Activated T-cell treated with anti-CD3 and anti-CD28 coated beads, Interleukin-2, amount 50 U/mL, for 4 hours (primary cell): ENCODE data around the gene UMPS. TPM values are rescaled to one million over a fixed set of nuclear protein-coding genes. Genes with fewer than 3 reads are reported as not detected.
A peak's percentile ranks its signal among the peaks of the same experiment; 100 is the strongest.
"Not testable (repeated sequence)": the region's sequence is repeated elsewhere in the genome, so short reads cannot be mapped to it uniquely, and the experiment has no call there.

Experiments used
- ATAC-seq, 2 donors: fragments of 200-7000 bp; cut with Tn5 transposase; one replicate each; pipeline ENCODE4 v1.10.0; 2021
- DNase-seq: peaks from one replicate; pipeline ENCODE4 v3.0.0-alpha.2; 2020
- H3K27me3 Mint-ChIP-seq: one replicate; pipeline ENCODE4 v1.8.0; 2021; ENCODE audit warnings: low read depth, mixed read lengths
- H3K36me3 Mint-ChIP-seq: one replicate; pipeline ENCODE4 v1.8.0; 2022; ENCODE audit warnings: mixed read lengths; ENCODE audit not compliant: insufficient read depth
- H3K4me1 Mint-ChIP-seq: one replicate; pipeline ENCODE4 v1.8.0; 2021; ENCODE audit warnings: low read depth, mixed read lengths
- H3K4me3 Mint-ChIP-seq: one replicate; pipeline ENCODE4 v1.8.0; 2021; ENCODE audit warnings: mild to moderate bottlenecking, moderate library complexity, mixed read lengths
- H3K9me3 Mint-ChIP-seq: one replicate; pipeline ENCODE4 v1.8.0; 2021; ENCODE audit warnings: mixed read lengths
- total RNA-seq, 3 donors: library from RNA; stranded (reverse); gene quantifications; one replicate each; pipeline ENCODE4 v1.2.1, GENCODE V29; 2021

The UMPS gene
- total RNA-seq, 3 donors from 2014 or later: 72.7 to 83.9 (median 75.5) TPM

GRCh38 chr3:124774327-124774718 is 44.1 kb downstream of the UMPS start:
- ATAC-seq (no peak), DNase-seq (no peak)
- no peaks in the 10 kb centered on the region for H3K9me3 Mint-ChIP-seq
- no peaks in the 10 kb centered on the region for H3K4me1 Mint-ChIP-seq
- H3K27me3 Mint-ChIP-seq: peaks cover 11% of the 10 kb centered on the region
- no peaks in the 10 kb centered on the region for H3K36me3 Mint-ChIP-seq
- H3K4me3 Mint-ChIP-seq: no peak overlapping the region

GRCh38 chr3:124774841-124775402 is 44.7 kb downstream of the UMPS start:
- no peak for ATAC-seq
- Mint-ChIP-seq H3K9me3 (no peaks in the 10 kb centered on the region), H3K27me3 (peaks cover 11% of the 10 kb centered on the region), H3K4me3 (no peak overlapping the region), H3K36me3 (no peaks in the 10 kb centered on the region), H3K4me1 (no peaks in the 10 kb centered on the region)
- DNase-seq: no peak

- DNase-seq (no peak), ATAC-seq (no peak)
- Mint-ChIP-seq H3K36me3 (no peaks in the 10 kb centered on the region), H3K4me3 (no peak overlapping the region), H3K27me3 (peaks cover 11% of the 10 kb centered on the region), H3K4me1 (peaks cover 3% of the 10 kb centered on the region), H3K9me3 (no peaks in the 10 kb centered on the region)
Observed at GRCh38 chr3:124775877-124776276, 45.6 kb downstream of the UMPS start.

DNA sequence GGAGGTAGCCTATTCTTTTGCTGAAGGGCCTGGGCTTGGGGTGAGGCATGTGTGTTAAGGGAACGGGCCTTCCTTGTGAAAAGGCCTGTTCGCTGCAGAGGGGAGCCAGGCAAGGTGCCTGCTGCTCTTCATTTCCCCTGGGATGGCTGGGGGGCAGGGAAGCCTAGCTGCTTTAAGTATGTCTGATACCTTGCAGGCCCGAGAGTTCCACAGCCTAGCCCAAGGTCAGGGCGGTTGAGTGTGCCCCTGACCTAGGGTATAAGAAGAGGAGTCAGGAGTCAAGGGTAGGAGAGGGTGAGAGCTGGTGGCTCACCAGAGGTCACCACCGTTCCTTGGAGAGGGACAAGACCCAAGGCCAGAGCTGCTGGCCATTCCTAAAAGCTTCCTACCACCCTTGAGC is 46.6 kb downstream of the UMPS start:
- no peak for DNase-seq
- H3K36me3 Mint-ChIP-seq: no peaks in the 10 kb centered on the region
- H3K9me3 Mint-ChIP-seq: no peaks in the 10 kb centered on the region
- no peak for ATAC-seq
- H3K4me1 Mint-ChIP-seq: peaks cover 6% of the 10 kb centered on the region
- no peak overlapping the region for H3K4me3 Mint-ChIP-seq
- peaks cover 10% of the 10 kb centered on the region for H3K27me3 Mint-ChIP-seq

- no peaks in the 10 kb centered on the region for H3K9me3 Mint-ChIP-seq
- ATAC-seq: no peak
- no peaks in the 10 kb centered on the region for H3K36me3 Mint-ChIP-seq
- H3K27me3 Mint-ChIP-seq: peaks cover 2% of the 10 kb centered on the region
- H3K4me3 Mint-ChIP-seq: no peak overlapping the region
- no peak for DNase-seq
- peaks cover 6% of the 10 kb centered on the region for H3K4me1 Mint-ChIP-seq
Observed at GRCh38 chr3:124777762-124778470, 47.7 kb downstream of the UMPS start.

DNA sequence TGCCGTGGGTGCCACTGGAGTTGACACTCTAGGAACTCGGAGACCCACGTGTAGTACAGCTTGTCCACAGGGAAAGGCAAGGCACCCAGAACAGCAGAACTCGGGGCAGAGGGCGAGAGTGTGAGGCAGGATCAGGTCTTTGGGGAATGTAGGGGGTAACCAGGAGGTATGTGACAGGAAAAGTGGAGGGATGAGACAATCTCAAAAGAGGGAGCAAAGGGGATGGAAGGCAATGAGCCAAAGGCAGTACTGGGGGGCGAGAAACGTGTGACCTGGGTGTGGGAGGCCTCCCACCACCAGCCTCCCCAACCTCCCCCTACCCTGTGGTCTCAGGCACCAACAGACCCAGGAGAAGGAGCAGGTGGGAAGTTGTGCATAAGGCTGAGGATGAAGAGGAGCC is 48.9 kb downstream of the UMPS start:
- H3K4me3 Mint-ChIP-seq: no peak overlapping the region
- peaks cover 6% of the 10 kb centered on the region for H3K4me1 Mint-ChIP-seq
- DNase-seq (no peak), ATAC-seq (no peak)
- no peaks in the 10 kb centered on the region for H3K27me3 Mint-ChIP-seq
- no peaks in the 10 kb centered on the region for H3K9me3 Mint-ChIP-seq
- H3K36me3 Mint-ChIP-seq: no peaks in the 10 kb centered on the region

DNA sequence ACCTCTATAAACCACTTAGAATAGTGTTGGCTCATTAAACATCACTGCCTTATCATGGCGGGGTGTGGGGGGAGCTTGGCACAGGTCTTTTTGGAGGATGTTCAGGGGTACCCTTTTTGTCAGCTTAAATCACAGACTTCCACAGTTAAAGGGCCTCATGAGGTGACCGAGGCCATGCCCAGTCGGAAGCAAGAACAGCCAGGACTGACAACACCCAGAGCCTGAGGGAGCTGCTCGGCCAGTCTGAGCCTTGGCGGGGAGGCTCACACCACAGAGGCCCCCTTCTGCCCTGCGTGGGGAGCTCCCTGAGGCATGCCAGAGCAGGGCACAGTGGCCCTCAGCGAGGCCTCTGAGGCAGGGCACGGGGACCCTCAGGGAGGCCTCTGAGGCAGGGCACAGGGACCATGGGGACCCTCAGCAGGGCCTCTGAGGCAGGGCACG is 49.5 kb downstream of the UMPS start:
- Mint-ChIP-seq H3K9me3 (no peaks in the 10 kb centered on the region), H3K27me3 (no peaks in the 10 kb centered on the region), H3K4me1 (peaks cover 7% of the 10 kb centered on the region), H3K36me3 (no peaks in the 10 kb centered on the region), H3K4me3 (no peak overlapping the region)
- ATAC-seq (no peak), DNase-seq (no peak)

DNA sequence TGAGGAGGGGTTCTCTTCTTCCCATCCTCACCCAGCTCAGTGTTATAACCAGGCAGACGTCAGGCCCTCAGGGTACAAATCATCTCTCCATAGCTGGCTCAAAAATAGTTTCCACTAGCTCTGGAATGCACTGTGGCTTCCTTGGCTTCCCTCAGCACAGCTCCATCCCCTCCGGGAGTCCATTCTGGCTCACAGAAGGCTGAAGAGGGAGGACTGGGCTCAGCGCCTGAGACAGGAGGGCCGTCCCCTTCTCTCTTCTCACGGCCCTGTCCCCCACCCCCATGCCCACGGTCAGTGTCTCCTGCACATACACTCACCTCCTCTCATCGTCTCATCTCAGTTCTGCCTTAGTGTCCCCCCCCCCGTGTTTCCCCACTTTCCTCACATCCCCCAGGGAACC is 50.1 kb downstream of the UMPS start:
- H3K36me3 Mint-ChIP-seq: no peaks in the 10 kb centered on the region
- H3K4me3 Mint-ChIP-seq: no peak overlapping the region
- ATAC-seq (no peak), DNase-seq (no peak)
- H3K27me3 Mint-ChIP-seq: no peaks in the 10 kb centered on the region
- H3K4me1 Mint-ChIP-seq: peaks cover 7% of the 10 kb centered on the region
- no peaks in the 10 kb centered on the region for H3K9me3 Mint-ChIP-seq

GRCh38 chr3:124780761-124781475 is 50.7 kb downstream of the UMPS start:
- DNase-seq (no peak), ATAC-seq (peak in 1 of 2 donors; percentile 11)
- Mint-ChIP-seq H3K27me3 (no peaks in the 10 kb centered on the region), H3K9me3 (no peaks in the 10 kb centered on the region), H3K4me3 (no peak overlapping the region), H3K36me3 (no peaks in the 10 kb centered on the region), H3K4me1 (peaks cover 7% of the 10 kb centered on the region)

DNA sequence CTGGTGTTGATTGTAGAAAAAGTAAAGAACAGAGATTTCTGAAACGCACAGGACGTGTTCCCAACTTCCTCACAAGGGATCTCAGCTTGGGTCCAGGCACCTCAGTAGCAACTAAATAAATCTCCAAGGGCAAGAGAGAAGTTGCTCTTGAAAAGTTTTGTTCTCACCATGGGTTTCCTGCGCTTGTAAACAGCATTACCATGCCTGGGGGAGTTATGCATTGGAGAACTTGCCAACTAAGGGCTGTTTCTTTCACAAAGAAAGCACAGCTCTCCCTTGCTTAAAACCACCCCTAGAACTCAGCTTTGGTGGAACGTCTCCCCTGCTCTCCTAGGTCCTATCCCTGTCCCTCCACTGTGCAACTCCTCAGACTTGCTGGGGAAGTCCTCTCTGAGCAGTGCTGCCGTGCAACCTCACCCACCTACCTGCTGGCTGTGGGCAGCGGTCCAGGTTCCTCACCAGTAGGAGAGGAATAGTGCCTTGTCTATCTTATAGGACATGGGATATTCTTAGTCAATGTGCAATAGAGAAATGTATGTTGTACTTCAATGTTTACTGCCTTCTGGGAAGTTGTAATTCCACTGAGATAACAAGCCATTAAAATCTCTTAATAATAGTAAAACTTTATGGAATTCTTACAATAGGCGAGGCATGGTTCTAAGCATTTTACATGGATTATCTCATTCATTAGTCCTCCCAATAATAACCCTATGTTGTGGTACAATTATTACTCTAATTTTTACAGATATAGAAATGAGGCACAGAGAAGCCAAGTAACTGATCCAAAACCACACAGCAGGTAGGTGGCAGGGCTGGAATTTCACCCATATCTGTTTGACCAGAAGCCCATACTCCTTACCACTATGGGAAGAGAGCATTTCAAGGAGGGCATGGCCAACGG is 51.5 kb downstream of the UMPS start:
- ATAC-seq (no peak), DNase-seq (no peak)
- no peak overlapping the region for H3K4me3 Mint-ChIP-seq
- H3K4me1 Mint-ChIP-seq: peaks cover 9% of the 10 kb centered on the region
- H3K27me3 Mint-ChIP-seq: no peaks in the 10 kb centered on the region
- H3K9me3 Mint-ChIP-seq: no peaks in the 10 kb centered on the region
- H3K36me3 Mint-ChIP-seq: no peaks in the 10 kb centered on the region

GRCh38 chr3:124782377-124782712 is 52.1 kb downstream of the UMPS start:
- not testable (repeated sequence) for H3K9me3 Mint-ChIP-seq, ATAC-seq, H3K4me3 Mint-ChIP-seq, H3K27me3 Mint-ChIP-seq, H3K36me3 Mint-ChIP-seq, DNase-seq, H3K4me1 Mint-ChIP-seq

DNA sequence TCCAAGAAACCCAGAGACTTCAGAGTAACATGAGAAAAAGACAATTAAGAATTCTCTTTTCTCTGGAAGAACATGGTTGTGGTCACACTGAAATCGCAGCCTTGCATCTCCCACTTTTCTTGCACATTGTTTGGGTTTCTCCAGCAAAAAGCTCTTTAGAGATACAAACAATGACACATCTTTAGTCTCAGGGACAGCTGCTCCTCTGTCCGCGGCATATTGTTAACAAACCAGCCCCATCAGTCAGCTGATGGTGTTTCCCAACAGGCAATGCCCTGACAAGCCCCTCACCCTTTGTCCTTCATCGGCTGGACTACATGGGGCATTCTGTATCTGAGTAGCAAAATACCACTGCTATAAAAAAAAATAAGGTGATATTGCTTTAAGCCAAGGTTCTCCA is 53.4 kb downstream of the UMPS start:
- no peak overlapping the region for H3K4me3 Mint-ChIP-seq

GRCh38 chr3:124784686-124785382 is 54.6 kb downstream of the UMPS start:
- H3K4me1 Mint-ChIP-seq: peaks cover 9% of the 10 kb centered on the region
- ATAC-seq: no peak
- H3K27me3 Mint-ChIP-seq: no peaks in the 10 kb centered on the region
- H3K36me3 Mint-ChIP-seq: no peaks in the 10 kb centered on the region
- DNase-seq: no peak
- no peaks in the 10 kb centered on the region for H3K9me3 Mint-ChIP-seq
- H3K4me3 Mint-ChIP-seq: no peak overlapping the region

More for the DNA sequence above, 53.4 kb downstream of the UMPS start:
- Mint-ChIP-seq H3K36me3 (no peaks in the 10 kb centered on the region), H3K27me3 (no peaks in the 10 kb centered on the region), H3K4me1 (peaks cover 9% of the 10 kb centered on the region), H3K9me3 (no peaks in the 10 kb centered on the region)
- DNase-seq (no peak), ATAC-seq (no peak)

DNA sequence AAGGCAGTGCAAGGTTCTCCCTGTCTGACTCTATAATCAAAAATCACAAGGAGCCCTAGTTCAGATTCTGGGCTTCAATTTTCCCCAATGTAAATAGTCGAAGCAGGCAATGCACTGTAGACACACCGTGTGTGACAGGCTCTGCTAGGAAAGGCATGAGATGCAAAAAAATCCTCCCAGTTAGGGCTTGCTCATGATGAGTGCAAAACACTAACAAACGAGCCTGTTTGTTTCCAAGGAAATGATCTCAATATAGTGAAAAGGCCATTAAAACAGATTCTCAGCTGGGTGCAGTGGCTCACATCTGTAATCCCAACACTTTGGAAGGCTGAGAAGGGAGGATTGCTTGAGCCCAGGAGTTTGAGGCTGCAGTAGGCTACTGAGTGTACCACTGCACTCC is 55.7 kb downstream of the UMPS start:
- Mint-ChIP-seq H3K4me3 (no peak overlapping the region), H3K27me3 (no peaks in the 10 kb centered on the region), H3K9me3 (no peaks in the 10 kb centered on the region), H3K36me3 (no peaks in the 10 kb centered on the region), H3K4me1 (peaks cover 5% of the 10 kb centered on the region)
- no peak for DNase-seq
- ATAC-seq: no peak
